ENCODE data around the gene COL27A1. TPM values are rescaled to one million over a fixed set of nuclear protein-coding genes. Genes with fewer than 3 reads are reported as not detected.

COL27A1 gene
- total RNA-seq, 1 experiment from 2014 or later = 12.0 TPM

DNA sequence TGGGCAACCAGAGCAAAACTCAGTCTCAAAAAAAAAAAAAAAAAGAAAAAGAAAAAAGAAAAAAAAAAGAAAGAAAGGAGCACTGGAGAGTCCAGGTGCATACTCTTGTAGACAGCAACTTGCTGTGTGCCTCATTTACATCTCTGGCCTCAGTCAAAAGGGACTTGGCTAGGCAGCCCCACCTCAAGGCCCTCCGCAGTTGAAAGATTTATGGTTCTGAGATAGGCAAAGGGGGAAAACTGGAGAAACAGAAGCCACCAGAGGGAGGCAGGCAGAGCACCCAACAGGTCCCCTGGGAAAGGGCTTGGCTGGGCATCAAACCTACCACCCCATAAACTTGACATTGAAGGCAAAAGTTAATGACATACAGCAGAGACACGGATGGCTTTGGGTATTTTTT, 180.4 kb downstream of the COL27A1 start:
- ATAC-seq (no peak), DNase-seq (ENCODE audit: low read depth, low spot score) (no peak)
- no peaks in the 10 kb centered on the region for H3K27me3 ChIP-seq (ENCODE audit: insufficient read depth, low read length)
- no peaks in the 10 kb centered on the region for H3K36me3 ChIP-seq (ENCODE audit: control insufficient read depth in 1 of 2, insufficient read depth in 2 of 2, low read length in 2 of 2)
- intact Hi-C loops (cut with micrococcal nuclease) = loop anchor here (5.0 kb wide), 1 partner anchor 677 kb away; no protein-coding TSS in a partner anchor
- no peak overlapping the region for H3K27ac ChIP-seq (ENCODE audit: low read depth, low read length)
- no peaks in the 10 kb centered on the region for H4K20me1 ChIP-seq (ENCODE audit: insufficient read depth)
- no peak overlapping the region for H2AFZ ChIP-seq (ENCODE audit: low read depth, low read length, poor library complexity, severe bottlenecking)
- POLR2A ChIA-PET = no interaction called here
- H3K4me1 ChIP-seq (ENCODE audit: control insufficient read depth in 1 of 2, insufficient read depth in 2 of 2, low read length in 2 of 2) = no peaks in the 10 kb centered on the region
- H3K4me2 ChIP-seq (ENCODE audit: low read length) = no peak overlapping the region
- H3K79me2 ChIP-seq (ENCODE audit: insufficient read depth, low read length) = no peaks in the 10 kb centered on the region
- TF ChIP-seq POLR2AphosphoS5 (IDR thresholded peaks at IDR 0.05; ENCODE audit: low read depth, low read length) = no peak
- TF ChIP-seq CBX3 (IDR thresholded peaks at IDR 0.05; ENCODE audit: low read depth) = no peak
- RAD21 ChIA-PET (ENCODE audit: low non-redundant PET in 1 of 2, low total read pairs in 2 of 2, uncharacterized antibody in 2 of 2, unreplicated experiment in 2 of 2) = no interaction called here
- H3K9me3 ChIP-seq (ENCODE audit: control insufficient read depth in 1 of 2, insufficient read depth in 1 of 2, low read depth in 1 of 2, low read length in 2 of 2) = no peaks in the 10 kb centered on the region
- BruUV-seq (replicated peaks) = no TSS peak
- no peak overlapping the region for H3K9ac ChIP-seq (ENCODE audit: low read length)
- H3K4me3 ChIP-seq (replicated peaks in 1 of 2; ENCODE audit: low read depth in 1 of 2, low read length in 2 of 2) = no peak overlapping the region
- H3K9me2 ChIP-seq (ENCODE audit: insufficient read depth) = no peaks in the 10 kb centered on the region
- CTCF ChIA-PET = no interaction called here

DNA sequence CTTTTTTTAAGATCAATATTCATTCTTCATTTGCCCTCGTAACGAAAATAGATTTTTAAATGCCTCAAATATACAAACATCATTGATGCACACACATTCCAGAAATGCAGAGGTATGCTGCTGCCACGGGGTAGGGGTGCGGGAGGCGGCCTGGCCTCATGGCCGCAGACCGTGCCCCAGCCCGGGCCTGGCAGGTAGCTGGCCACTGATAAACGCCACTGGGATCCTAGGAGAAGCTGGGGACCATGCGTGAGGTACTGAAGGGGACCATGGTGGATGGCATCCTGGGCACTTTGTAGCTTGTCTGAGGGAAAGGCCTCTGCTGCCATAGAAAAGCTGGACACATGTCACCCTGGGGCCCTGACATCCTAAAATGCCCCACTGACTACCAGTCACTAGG, 180.8 kb downstream of the COL27A1 start:
- Histone ChIP-seq H3K27me3 (ENCODE audit: insufficient read depth, low read length) (no peaks in the 10 kb centered on the region), H3K36me3 (ENCODE audit: control insufficient read depth in 1 of 2, insufficient read depth in 2 of 2, low read length in 2 of 2) (no peaks in the 10 kb centered on the region), H3K9ac (ENCODE audit: low read length) (no peak overlapping the region), H3K27ac (ENCODE audit: low read depth, low read length) (no peak overlapping the region), H3K4me1 (ENCODE audit: control insufficient read depth in 1 of 2, insufficient read depth in 2 of 2, low read length in 2 of 2) (no peaks in the 10 kb centered on the region), H3K4me2 (ENCODE audit: low read length) (no peak overlapping the region), H3K79me2 (ENCODE audit: insufficient read depth, low read length) (no peaks in the 10 kb centered on the region), H3K9me3 (ENCODE audit: control insufficient read depth in 1 of 2, insufficient read depth in 1 of 2, low read depth in 1 of 2, low read length in 2 of 2) (no peaks in the 10 kb centered on the region), H3K9me2 (ENCODE audit: insufficient read depth) (no peaks in the 10 kb centered on the region), H3K4me3 (replicated peaks in 1 of 2; ENCODE audit: low read depth in 1 of 2, low read length in 2 of 2) (no peak overlapping the region), H2AFZ (ENCODE audit: low read depth, low read length, poor library complexity, severe bottlenecking) (no peak overlapping the region), H4K20me1 (ENCODE audit: insufficient read depth) (no peaks in the 10 kb centered on the region)
- POLR2A ChIA-PET = no interaction called here
- ATAC-seq = no peak
- RAD21 ChIA-PET (ENCODE audit: low non-redundant PET in 1 of 2, low total read pairs in 2 of 2, uncharacterized antibody in 2 of 2, unreplicated experiment in 2 of 2) = no interaction called here
- CTCF ChIA-PET = no interaction called here
- BruUV-seq (replicated peaks) = no TSS peak
- TF ChIP-seq SP1 (IDR thresholded peaks at IDR 0.05; ENCODE audit: low read depth) (no peak), JUND (IDR thresholded peaks at IDR 0.05) (no peak), SIN3A (IDR thresholded peaks at IDR 0.05; ENCODE audit: low read depth) (no peak), TCF7L2 (IDR thresholded peaks at IDR 0.05; ENCODE audit: borderline replicate concordance, extremely low read depth, insufficient read depth, insufficient read length) (no peak), POLR2AphosphoS5 (IDR thresholded peaks at IDR 0.05; ENCODE audit: low read depth, low read length) (no peak), RAD21 (IDR thresholded peaks at IDR 0.05; ENCODE audit: low read depth) (no peak), FOSL1 (IDR thresholded peaks at IDR 0.05; ENCODE audit: low read depth) (no peak), YY1 (IDR thresholded peaks at IDR 0.05; ENCODE audit: extremely low read depth, insufficient replicate concordance, low read depth, low read length) (no peak), ZNF274 (IDR thresholded peaks at IDR 0.05; ENCODE audit: low read depth, low read length) (no peak), SRF (IDR thresholded peaks at IDR 0.05; ENCODE audit: low read depth) (no peak), EZH2 (IDR thresholded peaks at IDR 0.05) (no peak), POLR2A (IDR thresholded peaks at IDR 0.05; ENCODE audit: borderline replicate concordance, extremely low read depth, insufficient read depth, insufficient read length) (no peak), CBX3 (IDR thresholded peaks at IDR 0.05; ENCODE audit: low read depth) (no peak), CEBPB (IDR thresholded peaks at IDR 0.05; ENCODE audit: low read depth) (no peak)
- TF ChIP-seq, protein P1, sequence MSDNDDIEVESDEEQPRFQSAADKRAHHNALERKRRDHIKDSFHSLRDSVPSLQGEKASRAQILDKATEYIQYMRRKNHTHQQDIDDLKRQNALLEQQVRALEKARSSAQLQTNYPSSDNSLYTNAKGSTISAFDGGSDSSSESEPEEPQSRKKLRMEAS (IDR thresholded peaks at IDR 0.05) = no peak
- TF ChIP-seq, protein P2, sequence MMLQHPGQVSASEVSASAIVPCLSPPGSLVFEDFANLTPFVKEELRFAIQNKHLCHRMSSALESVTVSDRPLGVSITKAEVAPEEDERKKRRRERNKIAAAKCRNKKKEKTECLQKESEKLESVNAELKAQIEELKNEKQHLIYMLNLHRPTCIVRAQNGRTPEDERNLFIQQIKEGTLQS (IDR thresholded peaks at IDR 0.05) = no peak
- TF ChIP-seq, protein P3, sequence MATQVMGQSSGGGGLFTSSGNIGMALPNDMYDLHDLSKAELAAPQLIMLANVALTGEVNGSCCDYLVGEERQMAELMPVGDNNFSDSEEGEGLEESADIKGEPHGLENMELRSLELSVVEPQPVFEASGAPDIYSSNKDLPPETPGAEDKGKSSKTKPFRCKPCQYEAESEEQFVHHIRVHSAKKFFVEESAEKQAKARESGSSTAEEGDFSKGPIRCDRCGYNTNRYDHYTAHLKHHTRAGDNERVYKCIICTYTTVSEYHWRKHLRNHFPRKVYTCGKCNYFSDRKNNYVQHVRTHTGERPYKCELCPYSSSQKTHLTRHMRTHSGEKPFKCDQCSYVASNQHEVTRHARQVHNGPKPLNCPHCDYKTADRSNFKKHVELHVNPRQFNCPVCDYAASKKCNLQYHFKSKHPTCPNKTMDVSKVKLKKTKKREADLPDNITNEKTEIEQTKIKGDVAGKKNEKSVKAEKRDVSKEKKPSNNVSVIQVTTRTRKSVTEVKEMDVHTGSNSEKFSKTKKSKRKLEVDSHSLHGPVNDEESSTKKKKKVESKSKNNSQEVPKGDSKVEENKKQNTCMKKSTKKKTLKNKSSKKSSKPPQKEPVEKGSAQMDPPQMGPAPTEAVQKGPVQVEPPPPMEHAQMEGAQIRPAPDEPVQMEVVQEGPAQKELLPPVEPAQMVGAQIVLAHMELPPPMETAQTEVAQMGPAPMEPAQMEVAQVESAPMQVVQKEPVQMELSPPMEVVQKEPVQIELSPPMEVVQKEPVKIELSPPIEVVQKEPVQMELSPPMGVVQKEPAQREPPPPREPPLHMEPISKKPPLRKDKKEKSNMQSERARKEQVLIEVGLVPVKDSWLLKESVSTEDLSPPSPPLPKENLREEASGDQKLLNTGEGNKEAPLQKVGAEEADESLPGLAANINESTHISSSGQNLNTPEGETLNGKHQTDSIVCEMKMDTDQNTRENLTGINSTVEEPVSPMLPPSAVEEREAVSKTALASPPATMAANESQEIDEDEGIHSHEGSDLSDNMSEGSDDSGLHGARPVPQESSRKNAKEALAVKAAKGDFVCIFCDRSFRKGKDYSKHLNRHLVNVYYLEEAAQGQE (IDR thresholded peaks at IDR 0.05; ENCODE audit: low read depth) = no peak
- intact Hi-C loops (cut with micrococcal nuclease) = loop anchor here (5.0 kb wide), 1 partner anchor 676 kb away; no protein-coding TSS in a partner anchor
- DNase-seq (ENCODE audit: low read depth, low spot score) = no peak

All from HCT116 (cell line).